ENCODE results near the gene NUMB.
A peak's percentile ranks its signal among the peaks of the same experiment; 100 is the strongest.
"Not testable (repeated sequence)": the region's sequence is repeated elsewhere in the genome, so short reads cannot be mapped to it uniquely, and the experiment has no call there.

The NUMB gene

GRCh38 chr14:73402579-73402978, 55.8 kb downstream of the NUMB start:
- no peak for TF ChIP-seq POLR2AphosphoS5 (IDR thresholded peaks at IDR 0.05; ENCODE audit: low read depth, low read length)
- no peak for TF ChIP-seq TAF1 (IDR thresholded peaks at IDR 0.05; ENCODE audit: borderline replicate concordance, low read depth, low read length)
- no peak for TF ChIP-seq POLR2A (IDR thresholded peaks at IDR 0.05; ENCODE audit: low read depth, low read length)
- no peak for DNase-seq (ENCODE audit: insufficient read length)
- FAIRE-seq: no peak

DNA sequence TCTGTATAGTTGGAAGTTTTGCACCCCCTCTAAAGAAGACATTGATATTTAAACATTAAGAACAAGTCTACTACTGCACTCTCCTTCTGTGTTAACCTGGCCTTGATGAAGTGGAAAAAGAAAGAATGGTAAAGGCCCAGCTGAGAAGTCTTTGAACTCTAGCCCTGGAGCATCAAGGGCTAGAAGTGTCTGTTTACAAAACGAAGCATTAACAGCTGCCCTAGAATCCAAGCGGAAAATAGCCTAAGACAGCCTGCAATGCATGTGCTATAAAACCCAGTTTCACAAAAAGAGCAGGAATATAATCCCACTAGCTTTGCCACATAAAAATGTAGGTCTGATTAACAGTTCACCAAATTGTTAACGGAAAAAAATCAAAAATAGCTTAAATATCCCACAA, 60.5 kb downstream of the NUMB start:
- DNase-seq (ENCODE audit: insufficient read length) (no peak), FAIRE-seq (no peak)
- TF ChIP-seq POLR2AphosphoS5 (IDR thresholded peaks at IDR 0.05; ENCODE audit: low read depth, low read length) (no peak), POLR2A (IDR thresholded peaks at IDR 0.05; ENCODE audit: low read depth, low read length) (no peak)

DNA sequence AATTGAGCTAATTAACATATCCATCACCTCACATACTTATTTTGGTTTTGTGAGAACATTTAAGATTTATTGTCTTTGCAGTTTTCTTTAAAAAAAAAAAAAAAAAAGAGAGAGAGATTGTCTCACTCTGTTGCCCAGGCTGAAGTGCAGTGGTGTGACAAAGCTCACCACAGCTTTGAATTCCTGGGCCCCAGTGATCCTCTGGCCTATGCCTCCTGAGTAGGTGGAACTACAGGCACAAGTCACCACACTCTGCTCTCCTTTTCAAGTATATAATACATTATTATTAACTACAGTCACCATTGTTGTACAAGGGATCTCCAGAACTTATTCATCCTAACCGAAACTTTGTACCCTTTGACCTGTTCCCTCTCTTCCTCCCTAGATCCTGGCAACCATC, 64.0 kb downstream of the NUMB start:
- FAIRE-seq (no peak), DNase-seq (ENCODE audit: insufficient read length) (no peak)
- TF ChIP-seq TAF1 (IDR thresholded peaks at IDR 0.05; ENCODE audit: borderline replicate concordance, low read depth, low read length) (no peak), POLR2AphosphoS5 (IDR thresholded peaks at IDR 0.05; ENCODE audit: low read depth, low read length) (no peak), POLR2A (IDR thresholded peaks at IDR 0.05; ENCODE audit: low read depth, low read length) (no peak)

GRCh38 chr14:73393375-73393774, 65.0 kb downstream of the NUMB start:
- TF ChIP-seq POLR2AphosphoS5 (IDR thresholded peaks at IDR 0.05; ENCODE audit: low read depth, low read length) (no peak), TAF1 (IDR thresholded peaks at IDR 0.05; ENCODE audit: borderline replicate concordance, low read depth, low read length) (no peak), POLR2A (IDR thresholded peaks at IDR 0.05; ENCODE audit: low read depth, low read length) (no peak)
- DNase-seq (ENCODE audit: insufficient read length) (no peak), FAIRE-seq (no peak)

GRCh38 chr14:73392329-73393257, 65.8 kb downstream of the NUMB start:
- FAIRE-seq: no peak
- no peak for DNase-seq (ENCODE audit: insufficient read length)
- TF ChIP-seq POLR2A (IDR thresholded peaks at IDR 0.05; ENCODE audit: low read depth, low read length) (no peak), TAF1 (IDR thresholded peaks at IDR 0.05; ENCODE audit: borderline replicate concordance, low read depth, low read length) (no peak), POLR2AphosphoS5 (IDR thresholded peaks at IDR 0.05; ENCODE audit: low read depth, low read length) (no peak)

DNA sequence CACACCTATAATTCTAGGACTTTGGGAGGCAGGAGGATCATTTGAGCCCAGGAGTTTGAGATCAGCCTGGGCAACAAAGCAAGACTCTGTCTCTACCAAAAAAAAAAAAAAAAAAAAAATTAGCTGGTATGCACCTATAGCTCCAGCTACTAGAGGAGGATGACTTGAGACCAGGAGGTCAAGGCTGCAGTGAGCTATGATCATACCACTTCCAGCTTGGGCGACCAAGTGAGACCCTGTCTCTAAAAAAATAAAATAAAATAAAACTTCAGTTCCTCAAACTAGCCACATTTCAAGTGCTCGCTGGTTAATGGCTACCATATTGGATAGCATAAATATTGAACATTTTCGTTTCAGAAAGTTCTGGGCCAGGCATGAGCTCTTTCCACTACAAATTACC, 70.5 kb downstream of the NUMB start:
- FAIRE-seq: peak; percentile 90
- DNase-seq (ENCODE audit: insufficient read length): not testable (repeated sequence)

DNA sequence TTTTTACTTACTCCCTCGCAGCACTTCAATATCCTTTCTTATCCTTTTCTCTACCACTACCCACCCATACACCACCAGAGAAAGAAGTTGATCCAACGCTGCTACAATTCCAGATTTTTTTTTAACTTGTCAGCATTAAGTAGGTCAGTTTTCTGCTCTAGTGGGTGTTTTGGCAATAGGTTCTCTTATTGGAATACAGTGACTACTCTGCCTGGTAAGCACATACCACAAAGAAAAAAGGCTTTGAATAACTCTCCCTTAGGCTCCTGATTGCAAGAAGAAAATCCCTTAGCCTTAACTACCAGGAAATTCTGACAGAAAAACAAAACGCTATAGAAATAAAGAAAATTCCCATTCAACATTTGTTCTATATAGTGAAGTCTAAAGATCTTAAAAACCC, 72.0 kb downstream of the NUMB start:
- FAIRE-seq: no peak

GRCh38 chr14:73385021-73385420, 73.3 kb downstream of the NUMB start:
- DNase-seq (ENCODE audit: insufficient read length): not testable (repeated sequence)
- FAIRE-seq: peak; percentile 62

More for the DNA sequence above, 72.0 kb downstream of the NUMB start:
- no peak for TF ChIP-seq POLR2A (IDR thresholded peaks at IDR 0.05; ENCODE audit: low read depth, low read length)
- TF ChIP-seq POLR2AphosphoS5 (IDR thresholded peaks at IDR 0.05; ENCODE audit: low read depth, low read length): no peak
- TF ChIP-seq TAF1 (IDR thresholded peaks at IDR 0.05; ENCODE audit: borderline replicate concordance, low read depth, low read length): no peak
- no peak for DNase-seq (ENCODE audit: insufficient read length)

- TF ChIP-seq POLR2A (IDR thresholded peaks at IDR 0.05; ENCODE audit: low read depth, low read length) (no peak), POLR2AphosphoS5 (IDR thresholded peaks at IDR 0.05; ENCODE audit: low read depth, low read length) (no peak), TAF1 (IDR thresholded peaks at IDR 0.05; ENCODE audit: borderline replicate concordance, low read depth, low read length) (no peak)
- FAIRE-seq (no peak), DNase-seq (ENCODE audit: insufficient read length) (no peak)
Measured at GRCh38 chr14:73383356-73383755, 75.0 kb downstream of the NUMB start.

- DNase-seq (ENCODE audit: insufficient read length) (no peak), FAIRE-seq (no peak)
- TF ChIP-seq POLR2AphosphoS5 (IDR thresholded peaks at IDR 0.05; ENCODE audit: low read depth, low read length) (no peak), TAF1 (IDR thresholded peaks at IDR 0.05; ENCODE audit: borderline replicate concordance, low read depth, low read length) (no peak)
Measured at GRCh38 chr14:73381380-73382013, 76.8 kb downstream of the NUMB start.

- no peak for DNase-seq (ENCODE audit: insufficient read length)
- no peak for FAIRE-seq
- TF ChIP-seq TAF1 (IDR thresholded peaks at IDR 0.05; ENCODE audit: borderline replicate concordance, low read depth, low read length): no peak
Measured at GRCh38 chr14:73376585-73376984, 81.8 kb downstream of the NUMB start.

DNA sequence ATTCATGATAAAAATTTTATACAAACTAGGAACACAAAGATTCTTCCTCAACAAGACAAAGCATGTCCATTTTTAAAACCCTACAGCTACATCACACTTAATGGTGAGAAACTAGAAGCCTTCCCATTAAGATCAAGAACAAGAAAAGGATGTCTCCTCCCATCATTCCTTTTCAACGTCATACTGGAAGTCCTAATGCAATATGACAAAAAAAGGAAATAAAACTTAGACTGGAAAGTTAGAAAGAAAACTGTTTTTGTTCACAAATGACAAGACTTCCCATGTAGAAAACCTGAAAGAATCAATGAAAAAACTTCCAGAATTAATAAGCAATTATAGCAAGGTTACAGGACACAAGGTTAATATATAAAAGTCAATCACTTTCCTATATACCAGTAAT, 82.5 kb downstream of the NUMB start:
- no peak for FAIRE-seq
- TF ChIP-seq TAF1 (IDR thresholded peaks at IDR 0.05; ENCODE audit: borderline replicate concordance, low read depth, low read length): no peak
- TF ChIP-seq POLR2A (IDR thresholded peaks at IDR 0.05; ENCODE audit: low read depth, low read length): no peak
- no peak for TF ChIP-seq POLR2AphosphoS5 (IDR thresholded peaks at IDR 0.05; ENCODE audit: low read depth, low read length)

More for the DNA sequence above, 82.5 kb downstream of the NUMB start:
- DNase-seq (ENCODE audit: insufficient read length): no peak
